GM18505 (cell line): Measurements from ENCODE around the gene ARHGEF10L.
"Not testable (repeated sequence)": the region's sequence is repeated elsewhere in the genome, so short reads cannot be mapped to it uniquely, and the experiment has no call there.

ENCODE experiments used
- ATAC-seq: cut with Tn5 transposase; IDR thresholded peaks from one replicate; pipeline ENCODE4 v1.9.1; 2021; ENCODE audit not compliant: unreplicated experiment
- POLR2A ChIP-seq: IDR thresholded peaks from 4 replicates; pipeline ENCODE4 v1.6.1; 2011; ENCODE audit warnings: borderline replicate concordance; ENCODE audit not compliant: insufficient read depth, insufficient read length; ENCODE audit errors: extremely low read depth

The ARHGEF10L gene

GRCh38 chr1:17539477-17540254 is at the start of gene ARHGEF10L:
Gene ARHGEF10L (plus strand): TSS chr1:17539698. CDS start chr1:17580596, 40,898 bp downstream.
- ATAC-seq: no peak
- TF ChIP-seq POLR2A: no peak

GRCh38 chr1:17489768-17490417 is 49.6 kb upstream of the ARHGEF10L start:
- not testable (repeated sequence) for ATAC-seq

- ATAC-seq: not testable (repeated sequence)
Measured at GRCh38 chr1:17490667-17491066, 48.8 kb upstream of the ARHGEF10L start.

- no peak for ATAC-seq
- no peak for TF ChIP-seq POLR2A
Measured at GRCh38 chr1:17494114-17494729, 45.3 kb upstream of the ARHGEF10L start.

GRCh38 chr1:17496419-17496818 is 43.1 kb upstream of the ARHGEF10L start:
- no peak for ATAC-seq
- TF ChIP-seq POLR2A: no peak

GRCh38 chr1:17498214-17498613 is 41.3 kb upstream of the ARHGEF10L start:
- TF ChIP-seq POLR2A: no peak

GRCh38 chr1:17502326-17502778 is 37.1 kb upstream of the ARHGEF10L start:
- TF ChIP-seq POLR2A: no peak
- no peak for ATAC-seq

More at GRCh38 chr1:17498214-17498613, 41.3 kb upstream of the ARHGEF10L start:
- no peak for ATAC-seq

GRCh38 chr1:17503146-17503545 is 36.4 kb upstream of the ARHGEF10L start:
- no peak for TF ChIP-seq POLR2A
- no peak for ATAC-seq

- not testable (repeated sequence) for ATAC-seq
Measured at GRCh38 chr1:17507200-17507599, 32.3 kb upstream of the ARHGEF10L start.

GRCh38 chr1:17507915-17508314 is 31.6 kb upstream of the ARHGEF10L start:
- TF ChIP-seq POLR2A: no peak
- ATAC-seq: no peak

- no peak for ATAC-seq
- TF ChIP-seq POLR2A: no peak
Measured at GRCh38 chr1:17509363-17509762, 30.1 kb upstream of the ARHGEF10L start.

GRCh38 chr1:17510138-17510537 is 29.4 kb upstream of the ARHGEF10L start:
- TF ChIP-seq POLR2A: no peak
- no peak for ATAC-seq

GRCh38 chr1:17511188-17511587 is 28.3 kb upstream of the ARHGEF10L start:
- no peak for ATAC-seq
- no peak for TF ChIP-seq POLR2A

- ATAC-seq: no peak
- no peak for TF ChIP-seq POLR2A
Measured at GRCh38 chr1:17513131-17513530, 26.4 kb upstream of the ARHGEF10L start.
